ENCODE data around the gene PARD6G. TPM values are rescaled to one million over a fixed set of nuclear protein-coding genes. Genes with fewer than 3 reads are reported as not detected.

Gene PARD6G
- total RNA-seq, 1 donor from 2014 or later = 9.4 TPM

DNA sequence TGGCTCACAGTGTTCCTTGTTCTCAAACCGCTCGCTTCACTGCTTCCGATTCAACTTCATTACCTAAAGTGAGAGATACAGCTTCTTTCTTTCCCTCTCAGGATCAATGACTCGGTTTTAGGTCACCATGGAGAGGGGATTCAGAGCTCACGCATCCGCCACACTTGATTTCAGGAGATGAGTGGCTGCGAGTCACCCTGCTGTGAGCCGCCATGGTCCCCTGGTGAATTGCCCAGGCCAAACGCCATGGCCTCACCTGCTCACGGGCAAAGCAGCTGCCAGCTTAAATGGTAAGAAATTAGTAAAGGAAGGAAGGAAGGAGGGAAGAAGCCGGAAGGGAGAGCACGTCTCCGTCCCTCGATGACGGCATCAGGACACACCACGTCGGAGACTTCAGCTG, 77.7 kb downstream of the PARD6G start:
- peak; percentile 16 for DNase-seq (ENCODE audit: low read depth)
- TF ChIP-seq, protein P1, sequence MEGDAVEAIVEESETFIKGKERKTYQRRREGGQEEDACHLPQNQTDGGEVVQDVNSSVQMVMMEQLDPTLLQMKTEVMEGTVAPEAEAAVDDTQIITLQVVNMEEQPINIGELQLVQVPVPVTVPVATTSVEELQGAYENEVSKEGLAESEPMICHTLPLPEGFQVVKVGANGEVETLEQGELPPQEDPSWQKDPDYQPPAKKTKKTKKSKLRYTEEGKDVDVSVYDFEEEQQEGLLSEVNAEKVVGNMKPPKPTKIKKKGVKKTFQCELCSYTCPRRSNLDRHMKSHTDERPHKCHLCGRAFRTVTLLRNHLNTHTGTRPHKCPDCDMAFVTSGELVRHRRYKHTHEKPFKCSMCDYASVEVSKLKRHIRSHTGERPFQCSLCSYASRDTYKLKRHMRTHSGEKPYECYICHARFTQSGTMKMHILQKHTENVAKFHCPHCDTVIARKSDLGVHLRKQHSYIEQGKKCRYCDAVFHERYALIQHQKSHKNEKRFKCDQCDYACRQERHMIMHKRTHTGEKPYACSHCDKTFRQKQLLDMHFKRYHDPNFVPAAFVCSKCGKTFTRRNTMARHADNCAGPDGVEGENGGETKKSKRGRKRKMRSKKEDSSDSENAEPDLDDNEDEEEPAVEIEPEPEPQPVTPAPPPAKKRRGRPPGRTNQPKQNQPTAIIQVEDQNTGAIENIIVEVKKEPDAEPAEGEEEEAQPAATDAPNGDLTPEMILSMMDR (IDR thresholded peaks at IDR 0.05; ENCODE audit: insufficient read depth, low read length, poor library complexity, severe bottlenecking) = no peak
- no peaks in the 10 kb centered on the region for H3K36me3 ChIP-seq (ENCODE audit: control insufficient read depth, insufficient read depth, low read length)
- no peak overlapping the region for H3K4me3 ChIP-seq (ENCODE audit: low read depth, low read length)
- H3K27me3 ChIP-seq (ENCODE audit: control insufficient read depth, insufficient read depth, low read length) = no peaks in the 10 kb centered on the region

DNA sequence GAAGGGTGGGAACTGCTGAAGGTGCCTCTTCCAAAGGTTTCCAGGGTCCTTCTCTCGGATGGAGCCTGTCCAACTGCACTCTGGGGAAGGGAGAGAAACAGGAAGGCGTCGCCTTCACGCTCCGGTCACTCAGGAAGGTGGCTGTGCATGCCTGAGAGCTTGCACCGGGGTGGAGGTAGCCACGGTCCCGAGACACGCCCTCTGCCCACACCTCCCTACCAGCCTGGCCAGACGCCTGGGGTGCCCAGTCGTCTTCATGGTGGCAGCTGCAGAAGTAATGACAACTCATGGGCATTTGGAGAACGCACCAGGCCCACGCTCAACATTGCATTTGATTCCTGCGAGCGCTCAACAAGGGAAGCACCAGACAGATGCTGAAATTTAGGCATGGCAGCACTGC, 78.3 kb downstream of the PARD6G start:
- TF ChIP-seq, protein P1 (IDR thresholded peaks at IDR 0.05; ENCODE audit: insufficient read depth, low read length, poor library complexity, severe bottlenecking) = no peak

GRCh38 chr18:80168346-80168745, 79.0 kb downstream of the PARD6G start:
- DNase-seq (ENCODE audit: low read depth) = no peak
- no peaks in the 10 kb centered on the region for H3K27me3 ChIP-seq (ENCODE audit: control insufficient read depth, insufficient read depth, low read length)
- TF ChIP-seq, protein P1 (IDR thresholded peaks at IDR 0.05; ENCODE audit: insufficient read depth, low read length, poor library complexity, severe bottlenecking) = no peak
- no peaks in the 10 kb centered on the region for H3K36me3 ChIP-seq (ENCODE audit: control insufficient read depth, insufficient read depth, low read length)
- no peak overlapping the region for H3K4me3 ChIP-seq (ENCODE audit: low read depth, low read length)

More for the DNA sequence above, 78.3 kb downstream of the PARD6G start:
- Histone ChIP-seq H3K4me3 (ENCODE audit: low read depth, low read length) (no peak overlapping the region), H3K36me3 (ENCODE audit: control insufficient read depth, insufficient read depth, low read length) (no peaks in the 10 kb centered on the region), H3K27me3 (ENCODE audit: control insufficient read depth, insufficient read depth, low read length) (no peaks in the 10 kb centered on the region)
- no peak for DNase-seq (ENCODE audit: low read depth)

DNA sequence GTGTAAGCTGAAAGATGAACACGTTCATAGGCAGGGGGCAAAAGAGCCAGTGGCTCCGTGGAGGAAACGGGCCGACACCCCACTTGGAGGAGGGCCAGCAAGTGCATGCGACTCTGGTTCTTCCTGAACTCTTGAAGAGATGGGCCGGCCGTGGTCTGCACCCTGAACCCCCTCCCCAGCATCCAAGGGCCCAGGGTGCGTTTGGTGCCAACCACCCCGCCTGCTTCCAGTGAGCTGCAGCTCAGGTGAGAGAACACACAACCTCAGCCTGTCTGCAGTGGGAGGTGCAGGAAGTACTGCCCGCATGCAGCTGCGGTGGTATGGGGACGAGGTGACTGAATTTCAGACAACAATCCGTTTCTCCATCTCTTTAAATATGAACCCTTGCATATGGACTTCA, 79.4 kb downstream of the PARD6G start:
- TF ChIP-seq, protein P1 (IDR thresholded peaks at IDR 0.05; ENCODE audit: insufficient read depth, low read length, poor library complexity, severe bottlenecking) = no peak
- H3K4me3 ChIP-seq (ENCODE audit: low read depth, low read length) = no peak overlapping the region
- no peaks in the 10 kb centered on the region for H3K27me3 ChIP-seq (ENCODE audit: control insufficient read depth, insufficient read depth, low read length)
- no peaks in the 10 kb centered on the region for H3K36me3 ChIP-seq (ENCODE audit: control insufficient read depth, insufficient read depth, low read length)
- no peak for DNase-seq (ENCODE audit: low read depth)

DNA sequence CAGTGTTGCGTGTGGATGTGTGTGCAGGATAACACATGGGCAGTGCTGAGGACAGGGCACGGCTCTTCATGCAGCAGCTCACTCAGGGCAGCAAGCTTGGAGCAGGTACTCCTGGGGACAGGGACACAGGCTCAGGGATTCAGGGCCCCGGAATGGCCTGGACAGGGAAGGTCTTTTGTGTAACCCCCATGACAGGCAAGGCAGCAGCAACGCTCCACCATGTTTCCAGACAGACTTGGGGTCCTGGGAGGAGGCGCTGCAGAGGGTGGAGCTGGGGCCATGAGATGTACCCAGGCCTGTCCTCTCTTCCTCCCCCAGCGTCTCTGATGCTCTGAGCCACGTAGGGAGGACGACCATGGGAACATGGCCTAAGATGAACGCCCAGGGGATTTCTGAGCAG, 80.0 kb downstream of the PARD6G start:
- TF ChIP-seq, protein P1 (IDR thresholded peaks at IDR 0.05; ENCODE audit: insufficient read depth, low read length, poor library complexity, severe bottlenecking) = no peak
- DNase-seq (ENCODE audit: low read depth) = no peak
- H3K27me3 ChIP-seq (ENCODE audit: control insufficient read depth, insufficient read depth, low read length) = no peaks in the 10 kb centered on the region
- no peak overlapping the region for H3K4me3 ChIP-seq (ENCODE audit: low read depth, low read length)
- H3K36me3 ChIP-seq (ENCODE audit: control insufficient read depth, insufficient read depth, low read length) = no peaks in the 10 kb centered on the region

DNA sequence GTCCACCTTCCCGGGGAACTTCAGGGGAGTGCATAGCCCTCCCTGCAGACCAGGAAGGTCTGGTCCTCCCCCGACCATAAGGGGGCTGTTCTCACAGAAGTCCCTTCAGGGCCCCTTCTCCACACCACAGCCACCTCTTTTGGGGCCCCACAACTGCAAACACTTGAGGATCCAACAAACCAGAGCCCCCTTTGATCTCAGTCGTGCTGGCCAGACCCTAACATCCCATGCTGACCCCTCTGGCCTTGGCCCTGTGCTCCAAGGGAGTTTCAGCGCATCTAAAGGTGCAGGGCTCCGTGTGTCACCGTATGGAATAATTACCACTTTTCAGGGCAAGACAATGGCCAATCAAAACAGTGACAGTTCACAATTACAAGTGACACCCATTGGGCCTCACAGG, 80.6 kb downstream of the PARD6G start:
- Histone ChIP-seq H3K4me3 (ENCODE audit: low read depth, low read length) (no peak overlapping the region), H3K27me3 (ENCODE audit: control insufficient read depth, insufficient read depth, low read length) (no peaks in the 10 kb centered on the region), H3K36me3 (ENCODE audit: control insufficient read depth, insufficient read depth, low read length) (no peaks in the 10 kb centered on the region)
- TF ChIP-seq, protein P1 (IDR thresholded peaks at IDR 0.05; ENCODE audit: insufficient read depth, low read length, poor library complexity, severe bottlenecking) = no peak
- no peak for DNase-seq (ENCODE audit: low read depth)

Measured in kidney epithelial cell (primary cell).